Measurements from ENCODE around the gene CAPG.

The CAPG gene

GRCh38 chr2:85413592-85414420, 3.6 kb upstream of the CAPG start:
- Mint-ChIP-seq H3K4me3 (peak overlapping the region; percentile 88), H3K9me3 (no peaks in the 10 kb centered on the region), H3K27ac (no peak overlapping the region), H3K27me3 (ENCODE audit: low read depth, poor library complexity) (peaks cover 26% of the 10 kb centered on the region), H3K36me3 (ENCODE audit: low read depth) (no peaks in the 10 kb centered on the region), H3K4me1 (peaks cover 35% of the 10 kb centered on the region)
- DNase-seq, result peak; percentile 62
- TF ChIP-seq, protein P1, sequence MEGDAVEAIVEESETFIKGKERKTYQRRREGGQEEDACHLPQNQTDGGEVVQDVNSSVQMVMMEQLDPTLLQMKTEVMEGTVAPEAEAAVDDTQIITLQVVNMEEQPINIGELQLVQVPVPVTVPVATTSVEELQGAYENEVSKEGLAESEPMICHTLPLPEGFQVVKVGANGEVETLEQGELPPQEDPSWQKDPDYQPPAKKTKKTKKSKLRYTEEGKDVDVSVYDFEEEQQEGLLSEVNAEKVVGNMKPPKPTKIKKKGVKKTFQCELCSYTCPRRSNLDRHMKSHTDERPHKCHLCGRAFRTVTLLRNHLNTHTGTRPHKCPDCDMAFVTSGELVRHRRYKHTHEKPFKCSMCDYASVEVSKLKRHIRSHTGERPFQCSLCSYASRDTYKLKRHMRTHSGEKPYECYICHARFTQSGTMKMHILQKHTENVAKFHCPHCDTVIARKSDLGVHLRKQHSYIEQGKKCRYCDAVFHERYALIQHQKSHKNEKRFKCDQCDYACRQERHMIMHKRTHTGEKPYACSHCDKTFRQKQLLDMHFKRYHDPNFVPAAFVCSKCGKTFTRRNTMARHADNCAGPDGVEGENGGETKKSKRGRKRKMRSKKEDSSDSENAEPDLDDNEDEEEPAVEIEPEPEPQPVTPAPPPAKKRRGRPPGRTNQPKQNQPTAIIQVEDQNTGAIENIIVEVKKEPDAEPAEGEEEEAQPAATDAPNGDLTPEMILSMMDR (IDR thresholded peaks at IDR 0.05), result no peak

DNA sequence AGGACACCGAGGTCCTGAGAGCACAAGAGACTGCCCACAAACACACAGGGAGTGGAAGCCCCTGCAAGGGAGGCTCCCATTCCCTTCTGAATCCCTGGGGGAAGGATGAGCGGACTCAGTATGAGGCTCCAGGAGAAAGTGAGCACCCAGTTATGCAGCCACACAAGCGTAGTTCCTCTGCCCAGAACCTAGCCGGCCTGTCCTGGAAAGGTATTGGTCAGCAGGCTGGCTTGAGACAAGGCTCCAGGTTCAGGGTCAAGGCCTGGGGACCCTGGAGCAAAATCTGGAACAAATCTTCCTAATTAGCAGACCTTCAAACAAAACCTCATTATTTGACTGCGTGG, 1.2 kb upstream of the CAPG start:
- TF ChIP-seq, protein P1 (IDR thresholded peaks at IDR 0.05), result no peak
- H3K27ac Mint-ChIP-seq, result no peak overlapping the region
- no peaks in the 10 kb centered on the region for H3K9me3 Mint-ChIP-seq
- peaks cover 45% of the 10 kb centered on the region for H3K4me1 Mint-ChIP-seq
- peaks cover 22% of the 10 kb centered on the region for H3K27me3 Mint-ChIP-seq (ENCODE audit: low read depth, poor library complexity)
- H3K4me3 Mint-ChIP-seq, result no peak overlapping the region
- H3K36me3 Mint-ChIP-seq (ENCODE audit: low read depth), result no peaks in the 10 kb centered on the region
- DNase-seq, result no peak

GRCh38 chr2:85410584-85411404, 628 bp upstream of the CAPG start:
- Mint-ChIP-seq H3K36me3 (ENCODE audit: low read depth) (no peaks in the 10 kb centered on the region), H3K4me1 (peaks cover 45% of the 10 kb centered on the region), H3K27ac (no peak overlapping the region), H3K9me3 (no peaks in the 10 kb centered on the region), H3K27me3 (ENCODE audit: low read depth, poor library complexity) (peaks cover 22% of the 10 kb centered on the region), H3K4me3 (no peak overlapping the region)
- no peak for DNase-seq
- TF ChIP-seq, protein P1 (IDR thresholded peaks at IDR 0.05), result no peak

DNA sequence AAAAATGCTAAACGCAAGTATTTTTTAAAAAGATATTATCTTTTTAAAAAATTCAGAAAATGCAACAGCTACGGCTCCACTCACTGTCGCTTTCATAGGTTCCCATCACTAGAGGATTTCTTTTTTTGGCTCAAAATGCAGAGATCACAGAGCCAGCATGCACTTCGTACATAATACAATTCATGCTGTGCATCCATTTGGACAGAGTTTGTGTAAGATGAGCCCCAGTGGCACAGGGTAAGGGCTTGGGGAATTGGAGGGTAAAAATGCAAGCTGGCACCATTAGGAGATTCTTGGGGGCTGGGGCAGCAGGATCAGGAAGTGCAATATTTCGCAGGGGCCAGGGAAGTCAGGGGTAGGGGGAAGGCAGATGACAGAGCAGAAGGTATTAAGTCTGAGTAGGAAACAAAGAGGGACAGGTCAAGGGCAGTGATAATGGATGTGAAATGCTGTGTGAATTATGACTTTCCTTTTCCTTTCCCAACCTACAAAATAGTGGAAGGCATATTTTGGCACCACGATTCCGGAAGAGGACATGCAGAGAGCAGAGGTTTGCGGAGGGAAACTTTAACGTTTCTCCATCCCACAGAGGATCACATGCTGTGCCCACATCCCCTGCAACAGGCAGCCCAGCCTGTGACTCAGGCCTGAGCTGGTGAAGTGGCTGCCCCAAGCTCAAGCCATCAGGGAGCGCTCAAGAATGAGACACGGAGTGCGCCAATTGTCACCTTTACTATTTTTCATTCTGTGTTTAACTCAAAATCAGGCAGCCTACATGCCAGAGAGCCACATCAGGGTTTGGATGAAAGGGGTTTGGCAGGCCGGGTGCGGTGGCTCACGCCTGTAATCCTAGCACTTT, 4.7 kb downstream of the CAPG start:
- peaks cover 21% of the 10 kb centered on the region for H3K36me3 Mint-ChIP-seq (ENCODE audit: low read depth)
- no peak for DNase-seq
- no peak overlapping the region for H3K4me3 Mint-ChIP-seq
- peaks cover 8% of the 10 kb centered on the region for H3K27me3 Mint-ChIP-seq (ENCODE audit: low read depth, poor library complexity)
- peak overlapping the region; percentile 45 for H3K27ac Mint-ChIP-seq
- peaks cover 32% of the 10 kb centered on the region for H3K4me1 Mint-ChIP-seq
- H3K9me3 Mint-ChIP-seq, result peaks cover 26% of the 10 kb centered on the region
- TF ChIP-seq, protein P1 (IDR thresholded peaks at IDR 0.05), result no peak

GRCh38 chr2:85401844-85402243, 8.3 kb downstream of the CAPG start:
- Mint-ChIP-seq H3K4me1 (peaks cover 8% of the 10 kb centered on the region), H3K36me3 (ENCODE audit: low read depth) (peaks cover 21% of the 10 kb centered on the region), H3K27ac (peak overlapping the region; percentile 31), H3K27me3 (ENCODE audit: low read depth, poor library complexity) (peaks cover 5% of the 10 kb centered on the region), H3K4me3 (no peak overlapping the region), H3K9me3 (peaks cover 26% of the 10 kb centered on the region)
- TF ChIP-seq, protein P1 (IDR thresholded peaks at IDR 0.05), result no peak
- no peak for DNase-seq
